OCI-LY3 (cell line): Measurements from ENCODE around the gene ZNF440.
"Not testable (repeated sequence)": the region's sequence is repeated elsewhere in the genome, so short reads cannot be mapped to it uniquely, and the experiment has no call there.

Experiments used
- H2AFZ ChIP-seq: fragments of 200-600, 300-600 bp; shearing (Covaris generic); 2 replicates; pipeline ENCODE4 v1.6.0; 2014; ENCODE audit warnings: antibody characterized with exemption, low read depth, low read length
- H3K27ac ChIP-seq: fragments of 200-600, 300-600 bp; sonication (generic); 2 replicates; pipeline ENCODE4 v1.5.1; 2014; ENCODE audit warnings: mild to moderate bottlenecking, low read length, moderate library complexity, mixed read lengths
- H3K27me3 ChIP-seq: fragments of 200-600, 300-600 bp; sonication (generic); 2 replicates; pipeline ENCODE4 v1.6.1; 2014; ENCODE audit warnings: low read depth, low read length, mixed read lengths
- H3K36me3 ChIP-seq: fragments of 200-600, 300-600 bp; sonication (generic); replicated peaks from 2 replicates; pipeline ENCODE3; 2014; ENCODE audit warnings: low read depth, low read length, mixed read lengths
- H3K4me1 ChIP-seq: fragments of 300-600, 200-600 bp; sonication (generic); 2 replicates; pipeline ENCODE4 v1.6.1; 2014; ENCODE audit warnings: low read length, mixed read lengths
- H3K4me2 ChIP-seq: fragments of 200-600, 300-600 bp; sonication (generic); 2 replicates; pipeline ENCODE4 v1.6.1; 2014; ENCODE audit warnings: low read length, mixed read lengths
- H3K4me3 ChIP-seq: fragments of 300-600, 200-600 bp; sonication (generic); 2 replicates; pipeline ENCODE4 v1.5.1; 2014; ENCODE audit warnings: antibody characterized with exemption, mild to moderate bottlenecking, low read length, moderate library complexity
- H3K79me2 ChIP-seq: fragments of 300-600, 200-600 bp; shearing (Covaris generic); 2 replicates; pipeline ENCODE4 v1.6.1; 2014; ENCODE audit warnings: mild to moderate bottlenecking, low read length, mixed read lengths
- H3K9ac ChIP-seq: fragments of 300-600, 200-600 bp; shearing (Covaris generic); 2 replicates; pipeline ENCODE4 v1.6.0; 2014; ENCODE audit warnings: mild to moderate bottlenecking, low read length, moderate library complexity
- H3K9me3 ChIP-seq: fragments of 200-600, 300-600 bp; shearing (Covaris generic); 2 replicates; pipeline ENCODE4 v1.6.1; 2014; ENCODE audit warnings: low read length, mixed read lengths; ENCODE audit not compliant: insufficient read depth
- H4K20me1 ChIP-seq: fragments of 200-600, 300-600 bp; sonication (generic); 2 replicates; pipeline ENCODE4 v1.6.1; 2016; ENCODE audit warnings: low read length, mixed read lengths; ENCODE audit not compliant: insufficient read depth
- CTCF ChIP-seq: fragments of 200-600, 300-600 bp; sonication (generic); IDR thresholded peaks from 2 replicates; pipeline ENCODE4 v1.5.1; 2014; ENCODE audit warnings: antibody characterized with exemption, low read length, low read depth
- EZH2phosphoT487 ChIP-seq: fragments of 200-600 bp; shearing (Covaris generic); IDR thresholded peaks from 2 replicates; pipeline ENCODE4 v1.6.1; 2018; ENCODE audit warnings: antibody characterized with exemption, mixed run types, low read depth

The ZNF440 gene

GRCh38 chr19:11860721-11861120 lies 46.6 kb downstream of the ZNF440 start:
- H3K36me3 ChIP-seq = no peaks in the 10 kb centered on the region
- H3K9me3 ChIP-seq = no peaks in the 10 kb centered on the region
- no peaks in the 10 kb centered on the region for H3K4me1 ChIP-seq
- no peak overlapping the region for H3K9ac ChIP-seq
- H2AFZ ChIP-seq = no peak overlapping the region
- H3K79me2 ChIP-seq = no peaks in the 10 kb centered on the region
- TF ChIP-seq CTCF = no peak
- TF ChIP-seq EZH2phosphoT487 = no peak
- H3K27me3 ChIP-seq = no peaks in the 10 kb centered on the region
- H3K4me3 ChIP-seq = no peak overlapping the region
- H4K20me1 ChIP-seq = no peaks in the 10 kb centered on the region
- no peak overlapping the region for H3K4me2 ChIP-seq
- no peak overlapping the region for H3K27ac ChIP-seq

DNA sequence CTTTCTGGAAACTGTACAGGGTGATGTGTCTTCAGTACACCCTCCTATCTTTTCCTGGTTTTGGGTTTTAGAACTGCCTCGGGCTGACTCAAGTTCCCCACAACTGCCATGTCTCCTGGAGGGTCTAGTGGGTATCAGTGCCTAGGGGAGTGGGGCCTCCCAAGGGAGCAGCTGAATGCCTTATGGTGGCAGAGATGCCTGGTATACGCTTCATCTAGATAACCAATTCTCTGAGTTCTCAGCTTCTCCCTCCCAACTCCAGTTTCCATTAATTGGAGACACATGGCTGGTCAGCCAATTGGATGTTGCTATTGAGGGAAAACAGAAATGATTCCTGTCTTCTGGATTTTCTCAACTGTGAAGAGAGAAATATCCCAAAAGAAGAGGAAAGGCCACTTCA lies 47.2 kb downstream of the ZNF440 start:
- Histone ChIP-seq H3K27ac (no peak overlapping the region), H3K4me2 (no peak overlapping the region), H3K9ac (no peak overlapping the region), H4K20me1 (no peaks in the 10 kb centered on the region), H3K79me2 (no peaks in the 10 kb centered on the region), H3K9me3 (no peaks in the 10 kb centered on the region), H3K4me1 (no peaks in the 10 kb centered on the region), H3K36me3 (no peaks in the 10 kb centered on the region), H3K27me3 (no peaks in the 10 kb centered on the region), H3K4me3 (no peak overlapping the region), H2AFZ (no peak overlapping the region)
- TF ChIP-seq EZH2phosphoT487 = no peak
- no peak for TF ChIP-seq CTCF

DNA sequence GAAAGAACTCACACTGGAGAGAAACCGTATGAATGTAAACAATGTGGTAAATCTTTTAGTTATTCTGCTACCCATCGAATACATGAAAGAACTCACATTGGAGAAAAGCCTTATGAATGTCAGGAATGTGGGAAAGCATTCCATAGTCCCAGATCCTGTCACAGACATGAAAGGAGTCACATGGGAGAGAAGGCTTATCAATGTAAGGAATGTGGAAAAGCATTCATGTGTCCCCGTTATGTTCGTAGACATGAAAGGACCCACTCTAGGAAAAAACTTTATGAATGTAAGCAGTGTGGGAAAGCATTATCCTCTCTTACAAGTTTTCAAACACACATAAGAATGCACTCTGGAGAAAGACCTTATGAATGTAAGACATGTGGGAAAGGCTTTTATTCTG lies 53.7 kb downstream of the ZNF440 start:
- peaks cover 20% of the 10 kb centered on the region for H3K36me3 ChIP-seq
- not testable (repeated sequence) for H3K9ac ChIP-seq, H3K27me3 ChIP-seq, H4K20me1 ChIP-seq, H3K4me2 ChIP-seq, H3K27ac ChIP-seq, H3K4me3 ChIP-seq, H3K79me2 ChIP-seq, H2AFZ ChIP-seq, H3K4me1 ChIP-seq
- H3K9me3 ChIP-seq = peaks cover 21% of the 10 kb centered on the region; the same call in 1 of the 2 replicates

- TF ChIP-seq EZH2phosphoT487 = no peak
- TF ChIP-seq CTCF = no peak
- Histone ChIP-seq H3K79me2 (no peaks in the 10 kb centered on the region), H3K4me3 (no peak overlapping the region), H3K9ac (no peak overlapping the region), H3K9me3 (peaks cover 21% of the 10 kb centered on the region; the same call in 1 of the 2 replicates), H4K20me1 (no peaks in the 10 kb centered on the region), H2AFZ (no peak overlapping the region), H3K27ac (no peak overlapping the region), H3K4me1 (no peaks in the 10 kb centered on the region), H3K4me2 (no peak overlapping the region), H3K36me3 (peaks cover 20% of the 10 kb centered on the region), H3K27me3 (no peaks in the 10 kb centered on the region)
Measured at GRCh38 chr19:11868188-11868587, 54.1 kb downstream of the ZNF440 start.

- H3K36me3 ChIP-seq = peaks cover 15% of the 10 kb centered on the region
- peaks cover 9% of the 10 kb centered on the region for H3K4me1 ChIP-seq
- H2AFZ ChIP-seq = no peak overlapping the region
- no peaks in the 10 kb centered on the region for H3K27me3 ChIP-seq
- H3K79me2 ChIP-seq = no peaks in the 10 kb centered on the region
- no peak overlapping the region for H3K27ac ChIP-seq
- H3K9ac ChIP-seq = no peak overlapping the region
- H3K4me2 ChIP-seq = no peak overlapping the region
- no peak overlapping the region for H3K4me3 ChIP-seq
- peaks cover 14% of the 10 kb centered on the region; the same call in 1 of the 2 replicates for H3K9me3 ChIP-seq
- TF ChIP-seq EZH2phosphoT487 (no peak), CTCF (no peak)
- no peaks in the 10 kb centered on the region for H4K20me1 ChIP-seq
Measured at GRCh38 chr19:11872624-11873023, 58.6 kb downstream of the ZNF440 start.
